ENCODE results near the gene THYN1.

GRCh38 chr11:134290646-134291045 is 37.5 kb upstream of the THYN1 start:
- TF ChIP-seq TAF1 (conservative IDR thresholded peaks at IDR 0.05) (no peak), CTCF (IDR thresholded peaks at IDR 0.05; ENCODE audit: low read depth, low read length, missing input control) (no peak), REST (IDR thresholded peaks at IDR 0.05) (no peak)

Data from liver (tissue), 3 donors.